Breast epithelium (tissue), 4 donors: ENCODE measurements around the gene ITGAE. TPM values are rescaled to one million over a fixed set of nuclear protein-coding genes. Genes with fewer than 3 reads are reported as not detected.

Experiments
- DNase-seq, 2 donors: peaks; one replicate each; pipeline ENCODE4 v3.0.0-alpha.2; 2019; ENCODE audit warnings: low spot score in 2 of 2
- H3K27ac ChIP-seq, 2 donors: fragments of 200-600 bp; sonication (generic) in 1 of 2; one replicate each; pipeline ENCODE4 v1.5.1; 2016 to 2019; ENCODE audit warnings: mild to moderate bottlenecking in 1 of 2
- H3K27me3 ChIP-seq, 2 donors: fragments of 200-600 bp; sonication (generic) in 1 of 2; one replicate each; pipeline versions ENCODE4 v1.5.1 to v1.6.0; 2017 to 2019; ENCODE audit warnings: control low read depth in 1 of 2, mild to moderate bottlenecking in 1 of 2
- H3K36me3 ChIP-seq: fragments of 200-600 bp; one replicate; pipeline ENCODE4 v1.5.1; 2019
- H3K4me1 ChIP-seq, 2 donors: fragments of 200-600 bp; sonication (generic); one replicate each; pipeline ENCODE4 v1.5.1; 2016 to 2019; ENCODE audit warnings: control low read depth in 1 of 2
- H3K4me3 ChIP-seq, 3 donors: fragments of 200-600 bp; sonication (generic); 1 replicate in 2 of 3; 2 replicates in 1 of 3; pipeline ENCODE4 v1.5.1; 2016 to 2019; ENCODE audit warnings: mild to moderate bottlenecking in 3 of 3, moderate library complexity in 2 of 3
- H3K9me3 ChIP-seq, 2 donors: fragments of 200-600 bp; sonication (generic) in 1 of 2; one replicate each; pipeline ENCODE4 v1.5.1; 2016 to 2019; ENCODE audit warnings: control low read depth in 1 of 2
- POLR2A ChIP-seq: fragments of 450-650 bp; IDR thresholded peaks from one replicate; pipeline ENCODE4 v1.6.1; 2016; ENCODE audit warnings: antibody characterized with exemption, mild to moderate bottlenecking, moderate library complexity
- POLR2AphosphoS5 ChIP-seq, 3 donors: sonication (generic); formaldehyde crosslinking; IDR thresholded peaks; one replicate each; pipeline ENCODE4 v1.6.1; 2017; ENCODE audit warnings: antibody characterized with exemption in 3 of 3
- intact Hi-C: fragments of 100-400 bp; cut with DNase I; formaldehyde crosslinking; loops from one replicate; pipeline ENCODE4 v1.15.1; 2023; ENCODE audit warnings: low total_unique reads
- total RNA-seq, 3 donors: library from RNA; depleted of rRNA; stranded (reverse); fragments of >200 nt; gene quantifications; one replicate each; pipeline ENCODE4 v1.1.0, GENCODE V29; 2016
- TF ChIP-seq, protein P1 (sequence below), 3 donors: fragments of 450-650 bp; IDR thresholded peaks; one replicate each; pipeline ENCODE4 v1.5.1; 2016 to 2017; ENCODE audit warnings: antibody characterized with exemption in 3 of 3, mild to moderate bottlenecking in 3 of 3, moderate library complexity in 3 of 3

ITGAE gene
- total RNA-seq, 3 donors from 2014 or later: 26.5 to 31.2 (median 27.1) TPM

DNA sequence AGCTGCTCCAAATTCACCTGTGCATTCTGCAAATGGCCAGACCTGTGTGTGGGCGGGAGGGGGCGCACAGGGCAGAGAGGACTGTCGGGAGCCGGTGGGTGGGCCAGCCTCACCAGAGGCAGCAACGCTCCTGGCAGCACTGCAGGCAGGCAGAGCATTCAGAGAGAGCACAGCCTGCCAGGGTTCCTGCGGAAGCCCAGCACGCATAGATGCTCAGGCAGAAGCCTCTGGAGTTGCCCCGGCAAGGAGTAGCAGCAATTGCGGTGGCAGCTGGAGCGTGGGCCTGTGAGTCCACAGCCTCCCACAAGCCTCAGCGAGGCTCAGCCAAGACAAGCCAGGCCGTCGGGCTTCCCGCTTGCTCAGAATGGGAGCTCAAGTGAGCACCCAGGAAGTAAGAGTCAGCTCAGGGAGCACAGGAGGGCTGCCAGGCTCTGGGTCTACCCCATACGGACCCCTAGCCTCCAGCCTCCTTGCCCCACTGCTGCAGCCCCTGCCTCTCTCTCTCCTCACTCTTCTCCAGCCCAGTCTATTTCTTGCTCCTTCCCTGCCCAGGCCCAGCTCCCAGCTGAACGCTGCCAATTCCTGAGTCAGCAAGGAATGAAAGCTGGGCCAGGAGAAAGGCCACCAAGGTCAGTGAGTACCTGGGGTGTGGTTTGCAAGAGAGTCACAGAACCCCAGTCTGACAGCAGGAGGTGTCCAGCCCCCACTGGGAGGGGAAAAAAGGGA lies 122.7 kb downstream of the ITGAE start:
- H3K27me3 ChIP-seq: peaks cover 0 to 13% of the 10 kb centered on the region in 2 donors

DNA sequence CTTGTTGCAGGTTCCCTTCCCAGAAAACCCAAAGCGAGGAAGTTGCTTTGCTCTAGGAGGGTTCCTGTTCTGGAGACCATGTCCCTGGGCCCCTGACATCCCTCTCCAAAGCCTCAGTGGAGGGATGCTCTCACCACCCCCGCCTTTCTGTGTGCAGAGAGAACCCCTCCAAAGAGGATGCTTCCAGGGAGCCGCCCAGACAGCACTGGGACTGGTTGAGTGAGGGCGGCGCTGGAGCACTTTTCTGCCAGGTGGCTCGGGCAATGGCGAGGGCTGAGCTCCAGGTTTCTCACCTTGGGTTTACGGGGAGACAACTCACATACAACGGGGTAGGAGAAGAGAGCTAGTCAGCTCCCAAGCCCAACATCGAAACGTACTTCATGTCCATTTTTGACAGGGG lies 125.1 kb downstream of the ITGAE start:
- no peaks in the 10 kb centered on the region for H3K9me3 ChIP-seq
- H3K4me3 ChIP-seq: no peak overlapping the region
- intact Hi-C loops: loop anchor here (10.0 kb wide), 1 partner anchor 1739 kb away; the partner anchor contains the start of gene NUP88
- no peak for DNase-seq
- H3K27me3 ChIP-seq: no peaks in the 10 kb centered on the region
- TF ChIP-seq, protein P1, sequence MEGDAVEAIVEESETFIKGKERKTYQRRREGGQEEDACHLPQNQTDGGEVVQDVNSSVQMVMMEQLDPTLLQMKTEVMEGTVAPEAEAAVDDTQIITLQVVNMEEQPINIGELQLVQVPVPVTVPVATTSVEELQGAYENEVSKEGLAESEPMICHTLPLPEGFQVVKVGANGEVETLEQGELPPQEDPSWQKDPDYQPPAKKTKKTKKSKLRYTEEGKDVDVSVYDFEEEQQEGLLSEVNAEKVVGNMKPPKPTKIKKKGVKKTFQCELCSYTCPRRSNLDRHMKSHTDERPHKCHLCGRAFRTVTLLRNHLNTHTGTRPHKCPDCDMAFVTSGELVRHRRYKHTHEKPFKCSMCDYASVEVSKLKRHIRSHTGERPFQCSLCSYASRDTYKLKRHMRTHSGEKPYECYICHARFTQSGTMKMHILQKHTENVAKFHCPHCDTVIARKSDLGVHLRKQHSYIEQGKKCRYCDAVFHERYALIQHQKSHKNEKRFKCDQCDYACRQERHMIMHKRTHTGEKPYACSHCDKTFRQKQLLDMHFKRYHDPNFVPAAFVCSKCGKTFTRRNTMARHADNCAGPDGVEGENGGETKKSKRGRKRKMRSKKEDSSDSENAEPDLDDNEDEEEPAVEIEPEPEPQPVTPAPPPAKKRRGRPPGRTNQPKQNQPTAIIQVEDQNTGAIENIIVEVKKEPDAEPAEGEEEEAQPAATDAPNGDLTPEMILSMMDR (IDR thresholded peaks at IDR 0.05): no peak
- TF ChIP-seq POLR2AphosphoS5 (IDR thresholded peaks at IDR 0.05) (no peak), POLR2A (no peak)
- H3K36me3 ChIP-seq: no peaks in the 10 kb centered on the region
- no peaks in the 10 kb centered on the region for H3K4me1 ChIP-seq
- H3K27ac ChIP-seq: no peak overlapping the region

More for the DNA sequence above, 122.7 kb downstream of the ITGAE start:
- no peaks in the 10 kb centered on the region for H3K36me3 ChIP-seq
- intact Hi-C loops: loop anchor here (10.0 kb wide), 1 partner anchor 1737 kb away; the partner anchor contains the start of gene NUP88
- no peak overlapping the region for H3K27ac ChIP-seq
- no peaks in the 10 kb centered on the region for H3K4me1 ChIP-seq
- no peak overlapping the region for H3K4me3 ChIP-seq
- TF ChIP-seq POLR2AphosphoS5 (IDR thresholded peaks at IDR 0.05): no peak
- TF ChIP-seq POLR2A: no peak
- TF ChIP-seq, protein P1 (IDR thresholded peaks at IDR 0.05): no peak
- no peak for DNase-seq
- no peaks in the 10 kb centered on the region for H3K9me3 ChIP-seq

GRCh38 chr17:3672571-3672970 lies 128.4 kb downstream of the ITGAE start:
- no peak overlapping the region for H3K4me3 ChIP-seq
- intact Hi-C loops: loop anchor here (10.0 kb wide), 1 partner anchor 1742 kb away; the partner anchor contains the start of gene NUP88

DNA sequence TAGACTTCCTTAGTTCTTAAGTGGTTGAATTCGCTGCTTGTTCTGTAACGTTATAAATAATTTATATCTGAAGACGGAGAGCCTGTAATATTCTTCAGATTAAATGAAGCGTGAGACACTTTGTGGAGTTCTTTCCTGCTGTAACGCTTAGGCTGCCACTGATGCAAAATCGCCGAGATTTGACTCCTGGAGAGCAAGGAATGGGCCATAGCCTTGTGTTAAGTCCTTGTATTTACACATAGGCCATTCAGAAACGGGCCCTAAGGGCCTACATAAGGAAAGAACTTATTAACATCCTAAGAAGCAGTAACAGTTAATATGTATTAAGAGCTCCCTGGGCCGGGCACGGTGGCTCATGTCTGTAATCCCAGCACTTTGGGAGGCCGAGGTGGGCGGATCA lies 131.4 kb downstream of the ITGAE start:
- Histone ChIP-seq H3K4me3 (peak overlapping the region; percentile 88 to 98 (median 90)), H3K27me3 (no peaks in the 10 kb centered on the region), H3K9me3 (no peaks in the 10 kb centered on the region), H3K27ac (peak overlapping the region in 1 of 2 donors; percentile 97), H3K36me3 (no peaks in the 10 kb centered on the region), H3K4me1 (peaks cover 3 to 18% of the 10 kb centered on the region in 2 donors)
- DNase-seq: no peak
- intact Hi-C loops: no loop called here
- TF ChIP-seq POLR2A (no peak), POLR2AphosphoS5 (IDR thresholded peaks at IDR 0.05) (no peak)
- TF ChIP-seq, protein P1 (IDR thresholded peaks at IDR 0.05): no peak

More at GRCh38 chr17:3672571-3672970, 128.4 kb downstream of the ITGAE start:
- Histone ChIP-seq H3K9me3 (no peaks in the 10 kb centered on the region), H3K36me3 (no peaks in the 10 kb centered on the region), H3K27ac (no peak overlapping the region), H3K27me3 (no peaks in the 10 kb centered on the region), H3K4me1 (peaks cover 0 to 9% of the 10 kb centered on the region in 2 donors)
- TF ChIP-seq POLR2A (no peak), POLR2AphosphoS5 (IDR thresholded peaks at IDR 0.05) (no peak)
- TF ChIP-seq, protein P1 (IDR thresholded peaks at IDR 0.05): no peak
- no peak for DNase-seq

DNA sequence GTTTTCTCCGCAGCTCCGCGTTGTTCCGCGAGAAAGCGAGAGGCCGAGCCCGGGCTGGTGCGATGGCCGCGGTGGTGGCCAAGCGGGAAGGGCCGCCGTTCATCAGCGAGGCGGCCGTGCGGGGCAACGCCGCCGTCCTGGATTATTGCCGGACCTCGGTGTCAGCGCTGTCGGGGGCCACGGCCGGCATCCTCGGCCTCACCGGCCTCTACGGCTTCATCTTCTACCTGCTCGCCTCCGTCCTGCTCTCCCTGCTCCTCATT lies 132.0 kb downstream of the ITGAE start:
- H3K36me3 ChIP-seq: no peaks in the 10 kb centered on the region
- DNase-seq: no peak
- no peaks in the 10 kb centered on the region for H3K9me3 ChIP-seq
- peak overlapping the region; percentile 97 to 99 for H3K27ac ChIP-seq
- H3K4me3 ChIP-seq: peak overlapping the region; percentile 88 to 98 (median 90)
- intact Hi-C loops: no loop called here
- TF ChIP-seq, protein P1 (IDR thresholded peaks at IDR 0.05): no peak
- TF ChIP-seq POLR2AphosphoS5 (IDR thresholded peaks at IDR 0.05): no peak
- TF ChIP-seq POLR2A: no peak
- H3K27me3 ChIP-seq: no peaks in the 10 kb centered on the region
- peaks cover 3 to 18% of the 10 kb centered on the region in 2 donors for H3K4me1 ChIP-seq
